HEK293 (cell line): ENCODE data around the gene OBP2B.
A peak's percentile ranks its signal among the peaks of the same experiment; 100 is the strongest.

Source experiments
- CTCF ChIA-PET: fragments of 350-600 bp; formaldehyde crosslinking; extraction: SDS; loops from one replicate; lab custom pipeline; 2021; ENCODE audit warnings: antibody characterized with exemption; lab: Yijun Ruan, JAX
- POLR2A ChIA-PET: fragments of 300-600 bp; formaldehyde crosslinking; extraction: SDS; loops from one replicate; lab custom pipeline; 2020; ENCODE audit warnings: antibody characterized with exemption, inconsistent platforms; lab: Yijun Ruan, JAX
- H3K27ac ChIP-seq: fragments of 200-500 bp; sonication (Bioruptor generic); 2 replicates; pipeline ENCODE4 v1.5.1; 2014; ENCODE audit warnings: low read depth, low read length, control low read depth, inconsistent platforms; ENCODE audit errors: extremely low read depth
- H3K36me3 ChIP-seq, 2 experiments: fragments of 200-500 bp in 1 of 2; sonication (Bioruptor generic) in 1 of 2; 1 replicate in 1 of 2; 2 replicates in 1 of 2; pipeline ENCODE4 v1.5.1; 2014 to 2017; ENCODE audit warnings: inconsistent platforms in 2 of 2, low read length in 2 of 2; ENCODE audit not compliant: control insufficient read depth in 2 of 2, insufficient read depth in 1 of 2
- H3K4me1 ChIP-seq: fragments of 200-500 bp; sonication (Bioruptor generic); 2 replicates; pipeline ENCODE4 v1.5.1; 2014; ENCODE audit warnings: mild to moderate bottlenecking, low read length, inconsistent platforms; ENCODE audit not compliant: control insufficient read depth, insufficient read depth
- H3K4me3 ChIP-seq: 2 replicates; pipeline ENCODE4 v1.5.1; 2011; ENCODE audit warnings: low read depth, mild to moderate bottlenecking, control low read depth, low read length, moderate library complexity
- H3K9me3 ChIP-seq: fragments of 200-500 bp; sonication (Bioruptor generic); 2 replicates; pipeline ENCODE4 v1.5.1; 2014; ENCODE audit warnings: low read depth, low read length, inconsistent platforms; ENCODE audit not compliant: control insufficient read depth, insufficient read depth
- BCL11A ChIP-seq: fragments of 450-650 bp; formaldehyde crosslinking; IDR thresholded peaks from 2 replicates; pipeline ENCODE4 v1.5.1; 2016; ENCODE audit warnings: low read depth, missing biosample characterization, missing genetic modification characterization
- GLIS1 ChIP-seq: fragments of 450-650 bp; formaldehyde crosslinking; IDR thresholded peaks from 2 replicates; pipeline ENCODE4 v1.5.1; 2016; ENCODE audit warnings: missing biosample characterization, missing genetic modification characterization
- HOXC10 ChIP-seq: sonication (generic); formaldehyde crosslinking; IDR thresholded peaks from 2 replicates; pipeline ENCODE4 v1.8.1; 2023; ENCODE audit warnings: mild to moderate bottlenecking, missing genetic modification reagents
- KLF8 ChIP-seq: fragments of 450-650 bp; formaldehyde crosslinking; IDR thresholded peaks from 2 replicates; pipeline ENCODE4 v1.5.1; 2016; ENCODE audit warnings: missing biosample characterization, missing genetic modification characterization
- PRDM6 ChIP-seq: fragments of 450-650 bp; formaldehyde crosslinking; IDR thresholded peaks from 2 replicates; pipeline ENCODE4 v1.5.1; 2017; ENCODE audit warnings: missing biosample characterization, missing genetic modification characterization
- REPIN1 ChIP-seq: fragments of 450-650 bp; formaldehyde crosslinking; IDR thresholded peaks from 2 replicates; pipeline ENCODE4 v1.5.1; 2017; ENCODE audit warnings: missing biosample characterization, missing genetic modification characterization, low read depth
- ZNF138 ChIP-seq: fragments of 450-650 bp; formaldehyde crosslinking; IDR thresholded peaks from 2 replicates; pipeline ENCODE4 v1.5.1; 2016; ENCODE audit warnings: missing biosample characterization, missing genetic modification characterization, borderline replicate concordance
- ZNF248 ChIP-seq: fragments of 450-650 bp; formaldehyde crosslinking; IDR thresholded peaks from 2 replicates; pipeline ENCODE4 v1.5.1; 2017; ENCODE audit warnings: missing biosample characterization, missing genetic modification characterization
- ZNF335 ChIP-seq: fragments of 450-650 bp; formaldehyde crosslinking; conservative IDR thresholded peaks from 2 replicates; pipeline ENCODE4 v1.5.1; 2016; ENCODE audit warnings: missing biosample characterization, missing genetic modification characterization
- ZNF530 ChIP-seq: fragments of 450-650 bp; formaldehyde crosslinking; IDR thresholded peaks from 2 replicates; pipeline ENCODE4 v1.5.1; 2016; ENCODE audit warnings: low read depth, missing biosample characterization, missing genetic modification characterization
- ZNF654 ChIP-seq: fragments of 450-650 bp; formaldehyde crosslinking; IDR thresholded peaks from 2 replicates; pipeline ENCODE4 v1.5.1; 2016; ENCODE audit warnings: low read depth, missing biosample characterization, missing genetic modification characterization
- ZNF658 ChIP-seq: fragments of 450-650 bp; formaldehyde crosslinking; IDR thresholded peaks from 2 replicates; pipeline ENCODE4; 2016; ENCODE audit warnings: missing biosample characterization, missing genetic modification characterization
- TF ChIP-seq, protein P1 (sequence below): fragments of 450-650 bp; formaldehyde crosslinking; IDR thresholded peaks from 2 replicates; pipeline ENCODE4 v1.5.1; 2016; ENCODE audit warnings: missing biosample characterization, missing genetic modification characterization
- TF ChIP-seq, protein P2 (sequence below): fragments of 450-650 bp; formaldehyde crosslinking; conservative IDR thresholded peaks from 2 replicates; pipeline ENCODE4 v1.5.1; 2016; ENCODE audit warnings: low read depth, missing biosample characterization, missing genetic modification characterization
- TF ChIP-seq, protein P3 (sequence below): fragments of 450-650 bp; formaldehyde crosslinking; IDR thresholded peaks from 2 replicates; pipeline ENCODE4 v1.5.1; 2016; ENCODE audit warnings: missing biosample characterization, missing genetic modification characterization
- TF ChIP-seq, protein P4 (sequence below): fragments of 450-650 bp; formaldehyde crosslinking; IDR thresholded peaks from 2 replicates; pipeline ENCODE4 v1.5.0; 2017; ENCODE audit warnings: missing biosample characterization, missing genetic modification characterization, borderline replicate concordance

Gene OBP2B

GRCh38 chr9:133188843-133189180, 20.2 kb downstream of the OBP2B start:
- ChIA-PET CTCF (interaction anchor here (0.6 to 5.6 kb wide), 22 partner anchors 8 to 298 kb away, joined by 3 to 159 read pairs (median 4); partner anchors contain the start of gene SURF6), POLR2A (interaction anchor here (0.5 to 1.1 kb wide), 6 partner anchors 9 to 176 kb away, joined by 3 to 9 read pairs (median 4); partner anchors contain the start of genes MED22 and RPL7A)
- Histone ChIP-seq H3K36me3 (no peaks in the 10 kb centered on the region), H3K9me3 (no peaks in the 10 kb centered on the region), H3K4me1 (no peaks in the 10 kb centered on the region), H3K4me3 (no peak overlapping the region), H3K27ac (no peak overlapping the region)
- TF ChIP-seq ZNF335 (peak; percentile 59), HOXC10 (CRISPR knock-in tag) (no peak)

DNA sequence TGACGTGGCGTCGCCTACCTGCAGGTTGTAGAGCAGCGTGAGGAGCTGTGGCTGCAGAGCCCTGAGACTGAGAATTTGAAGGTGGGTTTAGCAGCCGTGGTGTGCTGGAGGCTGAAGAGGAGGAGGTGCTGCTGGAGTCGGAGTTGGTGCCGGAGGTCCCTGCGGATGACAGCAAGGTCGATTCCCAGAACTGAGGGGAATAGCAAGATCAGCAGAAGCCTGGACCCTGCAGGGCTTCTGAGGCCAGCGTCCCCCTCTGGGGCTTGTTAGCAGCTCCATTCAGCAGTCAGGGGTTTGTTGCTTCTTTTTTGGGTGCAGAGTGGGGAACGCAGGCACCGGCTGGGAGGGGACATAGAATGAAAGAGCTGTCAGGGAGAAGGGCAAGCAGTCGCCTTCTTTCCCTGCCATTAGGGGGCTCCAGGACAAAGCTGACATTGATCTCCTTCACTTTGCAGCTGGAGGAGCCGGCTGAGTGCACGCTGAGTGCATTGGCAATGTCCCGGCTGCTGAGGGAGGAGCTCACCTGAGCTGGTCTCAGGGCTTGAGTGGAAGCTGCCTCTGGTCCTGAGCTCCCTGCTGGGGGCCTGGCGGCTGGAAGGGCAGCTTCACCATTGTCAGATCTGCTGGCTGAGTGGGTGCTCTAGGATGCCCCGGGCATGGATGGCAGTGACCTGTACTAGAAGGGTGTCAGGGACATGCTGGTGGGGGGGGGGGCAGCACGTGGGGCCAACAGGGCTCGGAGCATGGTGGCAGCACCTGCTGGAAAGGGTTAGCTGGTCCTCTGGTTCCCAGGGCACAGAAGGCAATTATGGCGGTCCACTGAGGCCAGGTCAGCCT, 20.8 kb downstream of the OBP2B start:
- no peaks in the 10 kb centered on the region for H3K36me3 ChIP-seq
- TF ChIP-seq BCL11A (no peak), ZNF654 (tag by site-specific recombination) (peak; percentile 15; the same call in 1 of the 2 replicates), GLIS1 (tag by site-specific recombination) (no peak), PRDM6 (tag by site-specific recombination) (no peak), KLF8 (no peak)
- TF ChIP-seq, protein P1, sequence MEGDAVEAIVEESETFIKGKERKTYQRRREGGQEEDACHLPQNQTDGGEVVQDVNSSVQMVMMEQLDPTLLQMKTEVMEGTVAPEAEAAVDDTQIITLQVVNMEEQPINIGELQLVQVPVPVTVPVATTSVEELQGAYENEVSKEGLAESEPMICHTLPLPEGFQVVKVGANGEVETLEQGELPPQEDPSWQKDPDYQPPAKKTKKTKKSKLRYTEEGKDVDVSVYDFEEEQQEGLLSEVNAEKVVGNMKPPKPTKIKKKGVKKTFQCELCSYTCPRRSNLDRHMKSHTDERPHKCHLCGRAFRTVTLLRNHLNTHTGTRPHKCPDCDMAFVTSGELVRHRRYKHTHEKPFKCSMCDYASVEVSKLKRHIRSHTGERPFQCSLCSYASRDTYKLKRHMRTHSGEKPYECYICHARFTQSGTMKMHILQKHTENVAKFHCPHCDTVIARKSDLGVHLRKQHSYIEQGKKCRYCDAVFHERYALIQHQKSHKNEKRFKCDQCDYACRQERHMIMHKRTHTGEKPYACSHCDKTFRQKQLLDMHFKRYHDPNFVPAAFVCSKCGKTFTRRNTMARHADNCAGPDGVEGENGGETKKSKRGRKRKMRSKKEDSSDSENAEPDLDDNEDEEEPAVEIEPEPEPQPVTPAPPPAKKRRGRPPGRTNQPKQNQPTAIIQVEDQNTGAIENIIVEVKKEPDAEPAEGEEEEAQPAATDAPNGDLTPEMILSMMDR = peak; percentile 60
- POLR2A ChIA-PET = interaction anchor here (0.5 to 1.1 kb wide), 6 partner anchors 14 to 176 kb away, joined by 3 to 9 read pairs (median 3); partner anchors contain the start of genes MED22 and RPL7A
- H3K9me3 ChIP-seq = no peaks in the 10 kb centered on the region
- CTCF ChIA-PET = interaction anchor here (0.6 to 5.6 kb wide), 30 partner anchors 8 to 302 kb away, joined by 3 to 159 read pairs (median 4); partner anchors contain the start of gene SURF6
- H3K27ac ChIP-seq = no peak overlapping the region
- H3K4me1 ChIP-seq = no peaks in the 10 kb centered on the region
- H3K4me3 ChIP-seq = no peak overlapping the region

- no peaks in the 10 kb centered on the region for H3K9me3 ChIP-seq
- CTCF ChIA-PET = interaction anchor here (0.8 to 5.6 kb wide), 27 partner anchors 8 to 345 kb away, joined by 3 to 159 read pairs (median 6); partner anchors contain the start of genes SURF1, SURF2 and SURF6
- H3K4me1 ChIP-seq = no peaks in the 10 kb centered on the region
- POLR2A ChIA-PET = interaction anchor here (0.9 to 2.5 kb wide), 5 partner anchors 15 to 160 kb away, joined by 3 to 19 read pairs (median 3); partner anchors contain the start of genes MED22 and RPL7A
- no peak overlapping the region for H3K27ac ChIP-seq
- no peak overlapping the region for H3K4me3 ChIP-seq
- TF ChIP-seq, protein P2, sequence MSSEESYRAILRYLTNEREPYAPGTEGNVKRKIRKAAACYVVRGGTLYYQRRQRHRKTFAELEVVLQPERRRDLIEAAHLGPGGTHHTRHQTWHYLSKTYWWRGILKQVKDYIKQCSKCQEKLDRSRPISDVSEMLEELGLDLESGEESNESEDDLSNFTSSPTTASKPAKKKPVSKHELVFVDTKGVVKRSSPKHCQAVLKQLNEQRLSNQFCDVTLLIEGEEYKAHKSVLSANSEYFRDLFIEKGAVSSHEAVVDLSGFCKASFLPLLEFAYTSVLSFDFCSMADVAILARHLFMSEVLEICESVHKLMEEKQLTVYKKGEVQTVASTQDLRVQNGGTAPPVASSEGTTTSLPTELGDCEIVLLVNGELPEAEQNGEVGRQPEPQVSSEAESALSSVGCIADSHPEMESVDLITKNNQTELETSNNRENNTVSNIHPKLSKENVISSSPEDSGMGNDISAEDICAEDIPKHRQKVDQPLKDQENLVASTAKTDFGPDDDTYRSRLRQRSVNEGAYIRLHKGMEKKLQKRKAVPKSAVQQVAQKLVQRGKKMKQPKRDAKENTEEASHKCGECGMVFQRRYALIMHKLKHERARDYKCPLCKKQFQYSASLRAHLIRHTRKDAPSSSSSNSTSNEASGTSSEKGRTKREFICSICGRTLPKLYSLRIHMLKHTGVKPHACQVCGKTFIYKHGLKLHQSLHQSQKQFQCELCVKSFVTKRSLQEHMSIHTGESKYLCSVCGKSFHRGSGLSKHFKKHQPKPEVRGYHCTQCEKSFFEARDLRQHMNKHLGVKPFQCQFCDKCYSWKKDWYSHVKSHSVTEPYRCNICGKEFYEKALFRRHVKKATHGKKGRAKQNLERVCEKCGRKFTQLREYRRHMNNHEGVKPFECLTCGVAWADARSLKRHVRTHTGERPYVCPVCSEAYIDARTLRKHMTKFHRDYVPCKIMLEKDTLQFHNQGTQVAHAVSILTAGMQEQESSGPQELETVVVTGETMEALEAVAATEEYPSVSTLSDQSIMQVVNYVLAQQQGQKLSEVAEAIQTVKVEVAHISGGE = no peak
- no peak for TF ChIP-seq REPIN1 (tag by site-specific recombination)
- TF ChIP-seq, protein P3, sequence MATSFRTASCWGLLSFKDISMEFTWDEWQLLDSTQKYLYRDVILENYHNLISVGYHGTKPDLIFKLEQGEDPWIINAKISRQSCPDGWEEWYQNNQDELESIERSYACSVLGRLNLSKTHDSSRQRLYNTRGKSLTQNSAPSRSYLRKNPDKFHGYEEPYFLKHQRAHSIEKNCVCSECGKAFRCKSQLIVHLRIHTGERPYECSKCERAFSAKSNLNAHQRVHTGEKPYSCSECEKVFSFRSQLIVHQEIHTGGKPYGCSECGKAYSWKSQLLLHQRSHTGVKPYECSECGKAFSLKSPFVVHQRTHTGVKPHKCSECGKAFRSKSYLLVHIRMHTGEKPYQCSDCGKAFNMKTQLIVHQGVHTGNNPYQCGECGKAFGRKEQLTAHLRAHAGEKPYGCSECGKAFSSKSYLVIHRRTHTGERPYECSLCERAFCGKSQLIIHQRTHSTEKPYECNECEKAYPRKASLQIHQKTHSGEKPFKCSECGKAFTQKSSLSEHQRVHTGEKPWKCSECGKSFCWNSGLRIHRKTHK (tag by site-specific recombination) = no peak
- TF ChIP-seq ZNF248 (tag by site-specific recombination) = no peak
- TF ChIP-seq HOXC10 (CRISPR knock-in tag) = no peak
- TF ChIP-seq ZNF138 = no peak
- TF ChIP-seq ZNF658 (tag by site-specific recombination) = no peak
- TF ChIP-seq, protein P4, sequence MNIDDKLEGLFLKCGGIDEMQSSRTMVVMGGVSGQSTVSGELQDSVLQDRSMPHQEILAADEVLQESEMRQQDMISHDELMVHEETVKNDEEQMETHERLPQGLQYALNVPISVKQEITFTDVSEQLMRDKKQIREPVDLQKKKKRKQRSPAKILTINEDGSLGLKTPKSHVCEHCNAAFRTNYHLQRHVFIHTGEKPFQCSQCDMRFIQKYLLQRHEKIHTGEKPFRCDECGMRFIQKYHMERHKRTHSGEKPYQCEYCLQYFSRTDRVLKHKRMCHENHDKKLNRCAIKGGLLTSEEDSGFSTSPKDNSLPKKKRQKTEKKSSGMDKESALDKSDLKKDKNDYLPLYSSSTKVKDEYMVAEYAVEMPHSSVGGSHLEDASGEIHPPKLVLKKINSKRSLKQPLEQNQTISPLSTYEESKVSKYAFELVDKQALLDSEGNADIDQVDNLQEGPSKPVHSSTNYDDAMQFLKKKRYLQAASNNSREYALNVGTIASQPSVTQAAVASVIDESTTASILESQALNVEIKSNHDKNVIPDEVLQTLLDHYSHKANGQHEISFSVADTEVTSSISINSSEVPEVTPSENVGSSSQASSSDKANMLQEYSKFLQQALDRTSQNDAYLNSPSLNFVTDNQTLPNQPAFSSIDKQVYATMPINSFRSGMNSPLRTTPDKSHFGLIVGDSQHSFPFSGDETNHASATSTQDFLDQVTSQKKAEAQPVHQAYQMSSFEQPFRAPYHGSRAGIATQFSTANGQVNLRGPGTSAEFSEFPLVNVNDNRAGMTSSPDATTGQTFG (tag by site-specific recombination) = no peak
- TF ChIP-seq ZNF530 (tag by site-specific recombination) = no peak
- no peaks in the 10 kb centered on the region for H3K36me3 ChIP-seq
These were observed 21.5 kb downstream of the OBP2B start for GRCh38 chr9:133187561-133188005.
